Astrocyte (in vitro differentiated cells and primary cell): ENCODE data around the gene ITPR2. TPM values are rescaled to one million over a fixed set of nuclear protein-coding genes. Genes with fewer than 3 reads are reported as not detected.
A peak's percentile ranks its signal among the peaks of the same experiment; 100 is the strongest.

Experiments used
- DNase-seq: peaks from one replicate; pipeline ENCODE4 v3.0.0-alpha.2; 2010; ENCODE audit warnings: low read depth
- FAIRE-seq: peaks from 2 replicates; lab custom pipeline; 2011; peaks lifted over from hg19 to GRCh38; lab: Jason Lieb, UNC
- H2AFZ ChIP-seq: 2 replicates; pipeline ENCODE4 v1.6.0; 2012; ENCODE audit warnings: low read depth, low read length, inconsistent platforms
- H3K27ac ChIP-seq: 2 replicates; pipeline ENCODE4 v1.5.1; 2011; ENCODE audit warnings: low read depth, low read length, inconsistent platforms
- H3K27me3 ChIP-seq: 2 replicates; pipeline ENCODE4 v1.6.0; 2011; ENCODE audit warnings: low read length, inconsistent platforms; ENCODE audit not compliant: insufficient read depth
- H3K36me3 ChIP-seq: 2 replicates; pipeline ENCODE4 v1.5.1; 2011; ENCODE audit warnings: low read length, inconsistent platforms; ENCODE audit not compliant: insufficient read depth
- H3K4me1 ChIP-seq: 2 replicates; pipeline ENCODE4 v1.5.1; 2011; ENCODE audit warnings: low read length, inconsistent platforms; ENCODE audit not compliant: insufficient read depth
- H3K4me2 ChIP-seq: 2 replicates; pipeline ENCODE4 v1.6.0; 2012; ENCODE audit warnings: low read length, inconsistent platforms
- H3K4me3 ChIP-seq: 2 replicates; pipeline ENCODE4 v1.5.1; 2011; ENCODE audit warnings: low read depth, mild to moderate bottlenecking, low read length, inconsistent platforms; ENCODE audit not compliant: insufficient read depth
- H3K79me2 ChIP-seq: 2 replicates; pipeline ENCODE4 v1.6.0; 2012; ENCODE audit warnings: mild to moderate bottlenecking, low read length, inconsistent platforms; ENCODE audit not compliant: insufficient read depth
- H3K9ac ChIP-seq: 2 replicates; pipeline ENCODE4 v1.6.0; 2012; ENCODE audit warnings: mild to moderate bottlenecking, low read length, inconsistent platforms
- H3K9me3 ChIP-seq: 2 replicates; pipeline ENCODE4 v1.5.1; 2012; ENCODE audit warnings: low read depth, mild to moderate bottlenecking, low read length, inconsistent platforms; ENCODE audit not compliant: insufficient read depth
- H4K20me1 ChIP-seq: 2 replicates; pipeline ENCODE4 v1.6.0; 2012; ENCODE audit warnings: low read length, inconsistent platforms; ENCODE audit not compliant: insufficient read depth
- H3K27ac Mint-ChIP-seq: one replicate; pipeline ENCODE4 v1.8.0; 2021; ENCODE audit warnings: mild to moderate bottlenecking, mixed read lengths; ENCODE audit not compliant: unreplicated experiment
- H3K27me3 Mint-ChIP-seq: one replicate; pipeline ENCODE4 v1.8.0; 2021; ENCODE audit warnings: low read depth, mixed read lengths; ENCODE audit not compliant: unreplicated experiment
- H3K36me3 Mint-ChIP-seq: one replicate; pipeline ENCODE4 v1.8.0; 2021; ENCODE audit warnings: low read depth, mixed read lengths; ENCODE audit not compliant: unreplicated experiment
- H3K4me1 Mint-ChIP-seq: one replicate; pipeline ENCODE4 v1.8.0; 2021; ENCODE audit warnings: low read depth, mixed read lengths; ENCODE audit not compliant: unreplicated experiment
- H3K4me3 Mint-ChIP-seq: one replicate; pipeline ENCODE4 v1.8.0; 2021; ENCODE audit warnings: mild to moderate bottlenecking, moderate library complexity, mixed read lengths; ENCODE audit not compliant: unreplicated experiment
- H3K9me3 Mint-ChIP-seq: one replicate; pipeline ENCODE4 v1.8.0; 2021; ENCODE audit warnings: mild to moderate bottlenecking, mixed read lengths; ENCODE audit not compliant: unreplicated experiment
- CTCF ChIP-seq: IDR thresholded peaks from 2 replicates; pipeline ENCODE4 v1.5.1; 2011; ENCODE audit warnings: low read depth, mild to moderate bottlenecking, inconsistent platforms, low read length, moderate library complexity; ENCODE audit not compliant: insufficient read depth
- EZH2 ChIP-seq: IDR thresholded peaks from 2 replicates; pipeline ENCODE4 v1.6.1; 2012; ENCODE audit warnings: mild to moderate bottlenecking, low read length, inconsistent platforms; ENCODE audit not compliant: insufficient read depth
- total RNA-seq: library from RNA; stranded (reverse); gene quantifications from 2 replicates; pipeline ENCODE4 v1.2.1, GENCODE V29; 2021

ITPR2 gene
- total RNA-seq, 1 donor from 2014 or later, result 24.4 TPM

GRCh38 chr12:26826437-26826836 is 6.6 kb downstream of the ITPR2 start:
- FAIRE-seq (no peak), DNase-seq (no peak)
- Histone ChIP-seq H3K4me2 (no peak overlapping the region), H3K9me3 (no peaks in the 10 kb centered on the region), H3K4me3 (no peak overlapping the region), H3K27me3 (no peaks in the 10 kb centered on the region), H2AFZ (no peak overlapping the region), H3K79me2 (peaks cover 48% of the 10 kb centered on the region), H3K9ac (no peak overlapping the region), H3K4me1 (peaks cover 11% of the 10 kb centered on the region), H3K36me3 (no peaks in the 10 kb centered on the region), H3K27ac (no peak overlapping the region), H4K20me1 (peaks cover 13% of the 10 kb centered on the region)
- Mint-ChIP-seq H3K9me3 (no peaks in the 10 kb centered on the region), H3K36me3 (no peaks in the 10 kb centered on the region), H3K4me3 (no peak overlapping the region), H3K27me3 (no peaks in the 10 kb centered on the region), H3K4me1 (peaks cover 33% of the 10 kb centered on the region), H3K27ac (no peak overlapping the region)
- no peak for TF ChIP-seq CTCF
- TF ChIP-seq EZH2, result no peak

- Mint-ChIP-seq H3K27me3 (no peaks in the 10 kb centered on the region), H3K9me3 (no peaks in the 10 kb centered on the region), H3K4me3 (no peak overlapping the region), H3K36me3 (no peaks in the 10 kb centered on the region), H3K4me1 (peaks cover 33% of the 10 kb centered on the region), H3K27ac (no peak overlapping the region)
- Histone ChIP-seq H3K4me2 (no peak overlapping the region), H3K79me2 (peaks cover 39% of the 10 kb centered on the region), H3K9me3 (no peaks in the 10 kb centered on the region), H2AFZ (no peak overlapping the region), H3K4me3 (no peak overlapping the region), H3K27me3 (no peaks in the 10 kb centered on the region), H4K20me1 (peaks cover 4% of the 10 kb centered on the region), H3K9ac (no peak overlapping the region), H3K27ac (no peak overlapping the region), H3K36me3 (no peaks in the 10 kb centered on the region), H3K4me1 (peaks cover 13% of the 10 kb centered on the region)
- no peak for TF ChIP-seq CTCF
- TF ChIP-seq EZH2, result no peak
- FAIRE-seq (no peak), DNase-seq (no peak)
Observed at GRCh38 chr12:26825459-26826016, 7.5 kb downstream of the ITPR2 start.

- DNase-seq (peak; percentile 44), FAIRE-seq (no peak)
- Mint-ChIP-seq H3K4me3 (no peak overlapping the region), H3K27me3 (no peaks in the 10 kb centered on the region), H3K9me3 (no peaks in the 10 kb centered on the region), H3K27ac (no peak overlapping the region), H3K36me3 (no peaks in the 10 kb centered on the region), H3K4me1 (peaks cover 27% of the 10 kb centered on the region)
- H3K79me2 ChIP-seq, result peaks cover 29% of the 10 kb centered on the region
- H3K4me3 ChIP-seq, result no peak overlapping the region
- no peaks in the 10 kb centered on the region for H3K27me3 ChIP-seq
- no peak overlapping the region for H2AFZ ChIP-seq
- no peaks in the 10 kb centered on the region for H3K9me3 ChIP-seq
- H4K20me1 ChIP-seq, result peaks cover 3% of the 10 kb centered on the region
- H3K9ac ChIP-seq, result no peak overlapping the region
- TF ChIP-seq CTCF (no peak), EZH2 (no peak)
- H3K4me1 ChIP-seq, result peaks cover 13% of the 10 kb centered on the region
- H3K36me3 ChIP-seq, result no peaks in the 10 kb centered on the region
- no peak overlapping the region for H3K27ac ChIP-seq
- H3K4me2 ChIP-seq, result no peak overlapping the region
Observed at GRCh38 chr12:26823390-26823789, 9.6 kb downstream of the ITPR2 start.
